HG03196 (cell line): Measurements from ENCODE around the gene SMLR1.
"Not testable (repeated sequence)": the region's sequence is repeated elsewhere in the genome, so short reads cannot be mapped to it uniquely, and the experiment has no call there.

ENCODE experiments used
- ATAC-seq: cut with Tn5 transposase; IDR thresholded peaks from one replicate; pipeline ENCODE4 v1.9.1; 2021; ENCODE audit not compliant: unreplicated experiment

SMLR1 gene

GRCh38 chr6:130827247-130828149 lies at the start of gene SMLR1:
SMLR1 (plus strand) TSS chr6:130827406; CDS start chr6:130827414, 8 bp downstream.
- ATAC-seq = no peak

GRCh38 chr6:130778946-130779657 lies 48.1 kb upstream of the SMLR1 start:
- no peak for ATAC-seq

- no peak for ATAC-seq
These were observed 47.6 kb upstream of the SMLR1 start for GRCh38 chr6:130779658-130780033.

- ATAC-seq = no peak
These were observed 47.1 kb upstream of the SMLR1 start for GRCh38 chr6:130780122-130780521.

GRCh38 chr6:130781557-130781956 lies 45.6 kb upstream of the SMLR1 start:
- no peak for ATAC-seq

GRCh38 chr6:130783416-130784107 lies 43.6 kb upstream of the SMLR1 start:
- ATAC-seq = no peak

GRCh38 chr6:130787726-130788500 lies 39.3 kb upstream of the SMLR1 start:
- ATAC-seq = no peak

GRCh38 chr6:130788954-130789353 lies 38.3 kb upstream of the SMLR1 start:
- ATAC-seq = no peak

GRCh38 chr6:130794010-130794697 lies 33.1 kb upstream of the SMLR1 start:
- ATAC-seq = no peak

GRCh38 chr6:130794738-130795137 lies 32.5 kb upstream of the SMLR1 start:
- ATAC-seq = no peak

GRCh38 chr6:130796313-130796905 lies 30.8 kb upstream of the SMLR1 start:
- ATAC-seq = no peak

GRCh38 chr6:130797061-130797460 lies 30.1 kb upstream of the SMLR1 start:
- ATAC-seq = no peak

GRCh38 chr6:130801368-130801767 lies 25.8 kb upstream of the SMLR1 start:
- ATAC-seq = not testable (repeated sequence)

- ATAC-seq = no peak
These were observed 16.7 kb upstream of the SMLR1 start for GRCh38 chr6:130810307-130811030.

- no peak for ATAC-seq
These were observed 15.3 kb upstream of the SMLR1 start for GRCh38 chr6:130811932-130812331.

- ATAC-seq = no peak
These were observed 12.7 kb upstream of the SMLR1 start for GRCh38 chr6:130814506-130814905.

- no peak for ATAC-seq
These were observed 11.8 kb upstream of the SMLR1 start for GRCh38 chr6:130815200-130816071.

- no peak for ATAC-seq
These were observed 4.5 kb upstream of the SMLR1 start for GRCh38 chr6:130822736-130823135.
